WTC11 (cell line): ENCODE measurements around the gene PDSS1. TPM values are rescaled to one million over a fixed set of nuclear protein-coding genes. Genes with fewer than 3 reads are reported as not detected.

Experiments
- ATAC-seq: fragments of 200-7000 bp; cut with Tn5 transposase; 2 replicates; pipeline ENCODE4 v1.10.0; 2021; ENCODE audit warnings: mild to moderate bottlenecking, moderate library complexity
- CTCF ChIA-PET: fragments of 300-600 bp; sonication (Branson Sonifier 250); formaldehyde crosslinking; loops from one replicate; lab custom pipeline; 2021; ENCODE audit warnings: antibody characterized with exemption; lab: Charles Lee
- POLR2A ChIA-PET: fragments of 350-600 bp; sonication (Branson Sonifier 250); formaldehyde crosslinking; loops from one replicate; lab custom pipeline; 2021; ENCODE audit warnings: antibody characterized with exemption; lab: Charles Lee
- DNase-seq: peaks from one replicate; pipeline ENCODE4 v3.0.0; 2021; ENCODE audit warnings: low spot score
- H3K27ac Mint-ChIP-seq: 2 replicates; pipeline ENCODE4 v1.8.0; 2021; ENCODE audit warnings: mixed read lengths
- H3K27me3 Mint-ChIP-seq: 2 replicates; pipeline ENCODE4 v1.8.0; 2021; ENCODE audit warnings: low read depth, mild to moderate bottlenecking, moderate library complexity, mixed read lengths
- H3K36me3 Mint-ChIP-seq: 2 replicates; pipeline ENCODE4 v1.8.0; 2021; ENCODE audit warnings: mixed read lengths
- H3K4me1 Mint-ChIP-seq: 2 replicates; pipeline ENCODE4 v1.8.0; 2022; ENCODE audit warnings: mixed read lengths
- H3K4me3 Mint-ChIP-seq: 2 replicates; pipeline ENCODE4 v1.8.0; 2021; ENCODE audit warnings: mild to moderate bottlenecking, moderate library complexity, mixed read lengths
- H3K9me3 Mint-ChIP-seq: 2 replicates; pipeline ENCODE4 v1.8.0; 2021; ENCODE audit warnings: mixed read lengths
- CBFB ChIP-seq: sonication (generic); formaldehyde crosslinking; IDR thresholded peaks from 2 replicates; pipeline ENCODE4 v1.8.1; 2022; ENCODE audit warnings: mild to moderate bottlenecking, low read depth, missing genetic modification reagents
- ELF4 ChIP-seq: sonication (generic); formaldehyde crosslinking; IDR thresholded peaks from 2 replicates; pipeline ENCODE4 v1.8.1; 2022; ENCODE audit warnings: low read depth, mild to moderate bottlenecking, moderate library complexity, missing genetic modification reagents
- ESRRA ChIP-seq: sonication (generic); formaldehyde crosslinking; IDR thresholded peaks from 2 replicates; pipeline ENCODE4 v1.8.1; 2022; ENCODE audit warnings: mild to moderate bottlenecking, missing genetic modification reagents, borderline replicate concordance
- JUN ChIP-seq: sonication (generic); formaldehyde crosslinking; IDR thresholded peaks from 2 replicates; pipeline ENCODE4 v1.8.0; 2023; ENCODE audit warnings: mild to moderate bottlenecking, missing genetic modification reagents
- KAT7 ChIP-seq: sonication (generic); formaldehyde crosslinking; IDR thresholded peaks from 2 replicates; pipeline ENCODE4 v1.8.1; 2023; ENCODE audit warnings: missing genetic modification reagents, mild to moderate bottlenecking, borderline replicate concordance
- SOX15 ChIP-seq: fragments of 250-450 bp; sonication (Bioruptor Pico); IDR thresholded peaks from 2 replicates; pipeline ENCODE4 v1.9.0; 2021; ENCODE audit warnings: mild to moderate bottlenecking
- ZNF263 ChIP-seq: sonication (generic); formaldehyde crosslinking; IDR thresholded peaks from 2 replicates; pipeline ENCODE4 v1.8.1; 2022; ENCODE audit warnings: low read depth, mild to moderate bottlenecking, moderate library complexity, missing genetic modification reagents
- total RNA-seq: library from RNA; stranded (reverse); gene quantifications from 3 replicates; pipeline ENCODE4 v1.2.3, GENCODE V29; 2021
- TF ChIP-seq, protein P1 (sequence below): sonication (generic); formaldehyde crosslinking; IDR thresholded peaks from 2 replicates; pipeline ENCODE4 v1.8.1; 2022; ENCODE audit warnings: mild to moderate bottlenecking, missing genetic modification reagents, moderate library complexity, borderline replicate concordance
- TF ChIP-seq, protein P2 (sequence below): sonication (generic); formaldehyde crosslinking; conservative IDR thresholded peaks from 2 replicates; pipeline ENCODE4 v1.8.1; 2023; ENCODE audit warnings: mild to moderate bottlenecking, low read depth, missing genetic modification reagents, moderate library complexity
- TF ChIP-seq, protein P3 (sequence below): sonication (generic); formaldehyde crosslinking; IDR thresholded peaks from 2 replicates; pipeline ENCODE4 v1.8.1; 2023; ENCODE audit warnings: mild to moderate bottlenecking, missing genetic modification reagents
- TF ChIP-seq, protein P4 (sequence below): sonication (generic); formaldehyde crosslinking; IDR thresholded peaks from 2 replicates; pipeline ENCODE4 v1.8.1; 2022; ENCODE audit warnings: low read depth, mild to moderate bottlenecking, moderate library complexity, missing genetic modification reagents, borderline replicate concordance
- TF ChIP-seq, protein P5 (sequence below): sonication (generic); formaldehyde crosslinking; IDR thresholded peaks from 2 replicates; pipeline ENCODE4 v1.8.1; 2023; ENCODE audit warnings: mild to moderate bottlenecking, missing genetic modification reagents, moderate library complexity
- TF ChIP-seq, protein P6 (sequence below): sonication (generic); formaldehyde crosslinking; IDR thresholded peaks from 2 replicates; pipeline ENCODE4 v1.8.1; 2023; ENCODE audit warnings: mild to moderate bottlenecking, missing genetic modification reagents
- TF ChIP-seq, protein P7 (sequence below): sonication (generic); formaldehyde crosslinking; IDR thresholded peaks from 2 replicates; pipeline ENCODE4 v1.8.0; 2023; ENCODE audit warnings: mild to moderate bottlenecking, missing genetic modification reagents

The PDSS1 gene
- total RNA-seq, 1 experiment from 2014 or later: 13.6 TPM

DNA sequence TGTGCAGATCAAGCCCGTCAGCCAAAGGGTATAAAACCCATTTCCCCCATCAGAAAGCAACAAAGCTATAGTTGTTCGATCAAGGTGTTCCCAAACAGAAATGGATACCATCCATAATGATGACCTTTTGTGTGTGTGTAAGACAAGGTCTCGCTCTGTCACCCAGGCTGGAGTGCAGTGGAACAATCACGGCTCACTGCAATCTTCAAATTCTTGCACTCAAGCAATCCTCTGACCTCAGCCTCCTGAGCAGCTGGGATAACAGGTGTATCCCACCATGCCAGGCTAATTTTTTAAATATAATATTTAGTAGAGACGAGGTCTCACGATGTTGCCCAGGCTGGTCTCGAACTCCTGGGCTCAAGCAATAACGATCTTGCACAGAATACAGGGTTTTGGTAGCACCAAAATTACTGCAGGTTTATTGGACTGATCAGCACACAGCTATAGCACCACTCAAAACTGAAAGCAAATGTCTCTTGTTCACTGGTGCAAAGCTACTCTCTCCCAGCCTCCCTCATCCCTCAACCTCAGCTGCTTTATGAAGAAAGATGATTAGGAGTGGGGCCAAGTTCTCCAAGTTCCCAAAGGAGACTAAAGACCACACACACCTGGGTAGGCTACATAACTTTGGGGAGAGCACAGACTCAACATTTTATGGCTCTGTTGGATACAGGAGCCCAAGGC is 82.7 kb downstream of the PDSS1 start:
- Mint-ChIP-seq H3K36me3 (no peaks in the 10 kb centered on the region; the same call in 1 of the 2 replicates), H3K4me1 (peaks cover 47% of the 10 kb centered on the region), H3K4me3 (no peak overlapping the region), H3K27me3 (no peaks in the 10 kb centered on the region), H3K27ac (peak overlapping the region; percentile 54; the same call in 1 of the 2 replicates), H3K9me3 (peaks cover 7% of the 10 kb centered on the region)
- POLR2A ChIA-PET: no interaction called here
- DNase-seq: no peak
- ATAC-seq: no peak
- CTCF ChIA-PET: interaction anchor here (1.1 to 1.4 kb wide), 2 partner anchors 54 to 80 kb away, joined by 4 to 7 read pairs; partner anchors contain the start of gene ABI1
- TF ChIP-seq ESRRA (CRISPR knock-in tag) (no peak), CBFB (CRISPR knock-in tag) (no peak), KAT7 (CRISPR knock-in tag) (no peak), ELF4 (CRISPR knock-in tag) (no peak), ZNF263 (no peak), SOX15 (CRISPR knock-in tag) (no peak), JUN (CRISPR knock-in tag) (no peak)
- TF ChIP-seq, protein P1, sequence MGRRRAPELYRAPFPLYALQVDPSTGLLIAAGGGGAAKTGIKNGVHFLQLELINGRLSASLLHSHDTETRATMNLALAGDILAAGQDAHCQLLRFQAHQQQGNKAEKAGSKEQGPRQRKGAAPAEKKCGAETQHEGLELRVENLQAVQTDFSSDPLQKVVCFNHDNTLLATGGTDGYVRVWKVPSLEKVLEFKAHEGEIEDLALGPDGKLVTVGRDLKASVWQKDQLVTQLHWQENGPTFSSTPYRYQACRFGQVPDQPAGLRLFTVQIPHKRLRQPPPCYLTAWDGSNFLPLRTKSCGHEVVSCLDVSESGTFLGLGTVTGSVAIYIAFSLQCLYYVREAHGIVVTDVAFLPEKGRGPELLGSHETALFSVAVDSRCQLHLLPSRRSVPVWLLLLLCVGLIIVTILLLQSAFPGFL (CRISPR knock-in tag): no peak
- TF ChIP-seq, protein P2, sequence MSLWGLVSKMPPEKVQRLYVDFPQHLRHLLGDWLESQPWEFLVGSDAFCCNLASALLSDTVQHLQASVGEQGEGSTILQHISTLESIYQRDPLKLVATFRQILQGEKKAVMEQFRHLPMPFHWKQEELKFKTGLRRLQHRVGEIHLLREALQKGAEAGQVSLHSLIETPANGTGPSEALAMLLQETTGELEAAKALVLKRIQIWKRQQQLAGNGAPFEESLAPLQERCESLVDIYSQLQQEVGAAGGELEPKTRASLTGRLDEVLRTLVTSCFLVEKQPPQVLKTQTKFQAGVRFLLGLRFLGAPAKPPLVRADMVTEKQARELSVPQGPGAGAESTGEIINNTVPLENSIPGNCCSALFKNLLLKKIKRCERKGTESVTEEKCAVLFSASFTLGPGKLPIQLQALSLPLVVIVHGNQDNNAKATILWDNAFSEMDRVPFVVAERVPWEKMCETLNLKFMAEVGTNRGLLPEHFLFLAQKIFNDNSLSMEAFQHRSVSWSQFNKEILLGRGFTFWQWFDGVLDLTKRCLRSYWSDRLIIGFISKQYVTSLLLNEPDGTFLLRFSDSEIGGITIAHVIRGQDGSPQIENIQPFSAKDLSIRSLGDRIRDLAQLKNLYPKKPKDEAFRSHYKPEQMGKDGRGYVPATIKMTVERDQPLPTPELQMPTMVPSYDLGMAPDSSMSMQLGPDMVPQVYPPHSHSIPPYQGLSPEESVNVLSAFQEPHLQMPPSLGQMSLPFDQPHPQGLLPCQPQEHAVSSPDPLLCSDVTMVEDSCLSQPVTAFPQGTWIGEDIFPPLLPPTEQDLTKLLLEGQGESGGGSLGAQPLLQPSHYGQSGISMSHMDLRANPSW (CRISPR knock-in tag): no peak
- TF ChIP-seq, protein P3, sequence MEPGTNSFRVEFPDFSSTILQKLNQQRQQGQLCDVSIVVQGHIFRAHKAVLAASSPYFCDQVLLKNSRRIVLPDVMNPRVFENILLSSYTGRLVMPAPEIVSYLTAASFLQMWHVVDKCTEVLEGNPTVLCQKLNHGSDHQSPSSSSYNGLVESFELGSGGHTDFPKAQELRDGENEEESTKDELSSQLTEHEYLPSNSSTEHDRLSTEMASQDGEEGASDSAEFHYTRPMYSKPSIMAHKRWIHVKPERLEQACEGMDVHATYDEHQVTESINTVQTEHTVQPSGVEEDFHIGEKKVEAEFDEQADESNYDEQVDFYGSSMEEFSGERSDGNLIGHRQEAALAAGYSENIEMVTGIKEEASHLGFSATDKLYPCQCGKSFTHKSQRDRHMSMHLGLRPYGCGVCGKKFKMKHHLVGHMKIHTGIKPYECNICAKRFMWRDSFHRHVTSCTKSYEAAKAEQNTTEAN (CRISPR knock-in tag): no peak
- TF ChIP-seq, protein P4, sequence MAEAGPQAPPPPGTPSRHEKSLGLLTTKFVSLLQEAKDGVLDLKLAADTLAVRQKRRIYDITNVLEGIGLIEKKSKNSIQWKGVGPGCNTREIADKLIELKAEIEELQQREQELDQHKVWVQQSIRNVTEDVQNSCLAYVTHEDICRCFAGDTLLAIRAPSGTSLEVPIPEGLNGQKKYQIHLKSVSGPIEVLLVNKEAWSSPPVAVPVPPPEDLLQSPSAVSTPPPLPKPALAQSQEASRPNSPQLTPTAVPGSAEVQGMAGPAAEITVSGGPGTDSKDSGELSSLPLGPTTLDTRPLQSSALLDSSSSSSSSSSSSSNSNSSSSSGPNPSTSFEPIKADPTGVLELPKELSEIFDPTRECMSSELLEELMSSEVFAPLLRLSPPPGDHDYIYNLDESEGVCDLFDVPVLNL (CRISPR knock-in tag): no peak
- TF ChIP-seq, protein P5, sequence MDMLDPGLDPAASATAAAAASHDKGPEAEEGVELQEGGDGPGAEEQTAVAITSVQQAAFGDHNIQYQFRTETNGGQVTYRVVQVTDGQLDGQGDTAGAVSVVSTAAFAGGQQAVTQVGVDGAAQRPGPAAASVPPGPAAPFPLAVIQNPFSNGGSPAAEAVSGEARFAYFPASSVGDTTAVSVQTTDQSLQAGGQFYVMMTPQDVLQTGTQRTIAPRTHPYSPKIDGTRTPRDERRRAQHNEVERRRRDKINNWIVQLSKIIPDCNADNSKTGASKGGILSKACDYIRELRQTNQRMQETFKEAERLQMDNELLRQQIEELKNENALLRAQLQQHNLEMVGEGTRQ: no peak
- TF ChIP-seq, protein P6, sequence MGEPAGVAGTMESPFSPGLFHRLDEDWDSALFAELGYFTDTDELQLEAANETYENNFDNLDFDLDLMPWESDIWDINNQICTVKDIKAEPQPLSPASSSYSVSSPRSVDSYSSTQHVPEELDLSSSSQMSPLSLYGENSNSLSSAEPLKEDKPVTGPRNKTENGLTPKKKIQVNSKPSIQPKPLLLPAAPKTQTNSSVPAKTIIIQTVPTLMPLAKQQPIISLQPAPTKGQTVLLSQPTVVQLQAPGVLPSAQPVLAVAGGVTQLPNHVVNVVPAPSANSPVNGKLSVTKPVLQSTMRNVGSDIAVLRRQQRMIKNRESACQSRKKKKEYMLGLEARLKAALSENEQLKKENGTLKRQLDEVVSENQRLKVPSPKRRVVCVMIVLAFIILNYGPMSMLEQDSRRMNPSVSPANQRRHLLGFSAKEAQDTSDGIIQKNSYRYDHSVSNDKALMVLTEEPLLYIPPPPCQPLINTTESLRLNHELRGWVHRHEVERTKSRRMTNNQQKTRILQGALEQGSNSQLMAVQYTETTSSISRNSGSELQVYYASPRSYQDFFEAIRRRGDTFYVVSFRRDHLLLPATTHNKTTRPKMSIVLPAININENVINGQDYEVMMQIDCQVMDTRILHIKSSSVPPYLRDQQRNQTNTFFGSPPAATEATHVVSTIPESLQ (CRISPR knock-in tag): no peak
- TF ChIP-seq, protein P7, sequence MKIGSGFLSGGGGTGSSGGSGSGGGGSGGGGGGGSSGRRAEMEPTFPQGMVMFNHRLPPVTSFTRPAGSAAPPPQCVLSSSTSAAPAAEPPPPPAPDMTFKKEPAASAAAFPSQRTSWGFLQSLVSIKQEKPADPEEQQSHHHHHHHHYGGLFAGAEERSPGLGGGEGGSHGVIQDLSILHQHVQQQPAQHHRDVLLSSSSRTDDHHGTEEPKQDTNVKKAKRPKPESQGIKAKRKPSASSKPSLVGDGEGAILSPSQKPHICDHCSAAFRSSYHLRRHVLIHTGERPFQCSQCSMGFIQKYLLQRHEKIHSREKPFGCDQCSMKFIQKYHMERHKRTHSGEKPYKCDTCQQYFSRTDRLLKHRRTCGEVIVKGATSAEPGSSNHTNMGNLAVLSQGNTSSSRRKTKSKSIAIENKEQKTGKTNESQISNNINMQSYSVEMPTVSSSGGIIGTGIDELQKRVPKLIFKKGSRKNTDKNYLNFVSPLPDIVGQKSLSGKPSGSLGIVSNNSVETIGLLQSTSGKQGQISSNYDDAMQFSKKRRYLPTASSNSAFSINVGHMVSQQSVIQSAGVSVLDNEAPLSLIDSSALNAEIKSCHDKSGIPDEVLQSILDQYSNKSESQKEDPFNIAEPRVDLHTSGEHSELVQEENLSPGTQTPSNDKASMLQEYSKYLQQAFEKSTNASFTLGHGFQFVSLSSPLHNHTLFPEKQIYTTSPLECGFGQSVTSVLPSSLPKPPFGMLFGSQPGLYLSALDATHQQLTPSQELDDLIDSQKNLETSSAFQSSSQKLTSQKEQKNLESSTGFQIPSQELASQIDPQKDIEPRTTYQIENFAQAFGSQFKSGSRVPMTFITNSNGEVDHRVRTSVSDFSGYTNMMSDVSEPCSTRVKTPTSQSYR (CRISPR knock-in tag): no peak
- TF ChIP-seq, all 79 proteins: peak for 0
